GM12874 (cell line): ENCODE measurements around the gene ZMYND8.

Source experiments
- CTCF ChIP-seq: IDR thresholded peaks from 2 replicates; pipeline ENCODE4 v1.5.1; 2011; ENCODE audit warnings: low read depth, mild to moderate bottlenecking, control low read depth, low read length, moderate library complexity; ENCODE audit not compliant: insufficient read depth

The ZMYND8 gene

GRCh38 chr20:47392015-47392720 lies 35.7 kb upstream of the ZMYND8 start:
- no peak for TF ChIP-seq CTCF

GRCh38 chr20:47391276-47392010 lies 34.9 kb upstream of the ZMYND8 start:
- no peak for TF ChIP-seq CTCF

GRCh38 chr20:47389867-47390347 lies 33.4 kb upstream of the ZMYND8 start:
- no peak for TF ChIP-seq CTCF

GRCh38 chr20:47382746-47383415 lies 26.4 kb upstream of the ZMYND8 start:
- TF ChIP-seq CTCF: no peak

GRCh38 chr20:47380481-47380880 lies 24.0 kb upstream of the ZMYND8 start:
- no peak for TF ChIP-seq CTCF

- TF ChIP-seq CTCF: no peak
These were observed 23.1 kb upstream of the ZMYND8 start for GRCh38 chr20:47379433-47380150.
